Thyroid gland (tissue), 4 donors: ENCODE data around the gene ST8SIA5.

ENCODE experiments used
- POLR2A ChIP-seq, 2 donors: fragments of 450-650 bp; IDR thresholded peaks; one replicate each; pipeline ENCODE4 v1.6.1; 2017; ENCODE audit warnings: antibody characterized with exemption in 2 of 2, mild to moderate bottlenecking in 2 of 2, moderate library complexity in 1 of 2
- TF ChIP-seq, protein P1 (sequence below), 6 experiments: fragments of 200-600 bp in 3 of 6; fragments of 450-650 bp in 3 of 6; sonication (generic) in 3 of 6; IDR thresholded peaks; one replicate each; pipeline ENCODE4 v1.5.1; 2016 to 2019; ENCODE audit warnings: antibody characterized with exemption in 6 of 6, mild to moderate bottlenecking in 2 of 6, inconsistent platforms in 1 of 6, moderate library complexity in 1 of 6

DNA sequence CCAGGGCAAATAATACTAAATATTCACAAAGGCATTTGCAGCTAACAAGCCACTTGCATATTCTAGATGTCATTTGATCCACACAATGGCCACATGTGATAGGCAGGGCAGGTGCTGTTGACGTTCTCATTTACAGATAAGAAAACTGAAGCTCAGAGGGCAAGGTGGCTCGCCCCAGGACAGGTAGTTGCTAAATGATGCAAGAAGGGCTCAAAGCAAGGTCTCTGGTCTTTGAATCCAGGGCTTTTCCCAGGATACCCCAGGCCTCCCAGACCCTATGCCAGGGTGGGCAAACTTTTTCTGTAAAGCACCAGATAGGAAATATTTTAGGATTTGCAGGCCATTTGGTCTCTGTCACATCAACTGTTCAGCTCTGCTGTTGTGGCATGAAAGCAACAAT lies 135.0 kb downstream of the ST8SIA5 start:
- TF ChIP-seq POLR2A (IDR thresholded peaks at IDR 0.05) = no peak
- TF ChIP-seq, protein P1, sequence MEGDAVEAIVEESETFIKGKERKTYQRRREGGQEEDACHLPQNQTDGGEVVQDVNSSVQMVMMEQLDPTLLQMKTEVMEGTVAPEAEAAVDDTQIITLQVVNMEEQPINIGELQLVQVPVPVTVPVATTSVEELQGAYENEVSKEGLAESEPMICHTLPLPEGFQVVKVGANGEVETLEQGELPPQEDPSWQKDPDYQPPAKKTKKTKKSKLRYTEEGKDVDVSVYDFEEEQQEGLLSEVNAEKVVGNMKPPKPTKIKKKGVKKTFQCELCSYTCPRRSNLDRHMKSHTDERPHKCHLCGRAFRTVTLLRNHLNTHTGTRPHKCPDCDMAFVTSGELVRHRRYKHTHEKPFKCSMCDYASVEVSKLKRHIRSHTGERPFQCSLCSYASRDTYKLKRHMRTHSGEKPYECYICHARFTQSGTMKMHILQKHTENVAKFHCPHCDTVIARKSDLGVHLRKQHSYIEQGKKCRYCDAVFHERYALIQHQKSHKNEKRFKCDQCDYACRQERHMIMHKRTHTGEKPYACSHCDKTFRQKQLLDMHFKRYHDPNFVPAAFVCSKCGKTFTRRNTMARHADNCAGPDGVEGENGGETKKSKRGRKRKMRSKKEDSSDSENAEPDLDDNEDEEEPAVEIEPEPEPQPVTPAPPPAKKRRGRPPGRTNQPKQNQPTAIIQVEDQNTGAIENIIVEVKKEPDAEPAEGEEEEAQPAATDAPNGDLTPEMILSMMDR (IDR thresholded peaks at IDR 0.05) = no peak
